Endothelial cell of umbilical vein (primary cell): ENCODE data around the gene ZNF260. TPM values are rescaled to one million over a fixed set of nuclear protein-coding genes. Genes with fewer than 3 reads are reported as not detected.

Experiments used
- BruUV-seq: library from RNA; stranded (reverse); fragments of 400-500 nt; replicated peaks from 2 replicates; lab custom pipeline; 2021; lab: Mats Ljungman, UMichigan
- CTCF ChIA-PET: fragments of 300-600, 350-600 bp; sonication (Branson Sonifier 250); formaldehyde crosslinking; loops from one replicate; lab custom pipeline; 2021; ENCODE audit warnings: antibody characterized with exemption, inconsistent platforms; lab: Charles Lee
- POLR2A ChIA-PET: fragments of 300-600, 350-600 bp; sonication (Branson Sonifier 250); formaldehyde crosslinking; loops from one replicate; lab custom pipeline; 2021; ENCODE audit warnings: antibody characterized with exemption, inconsistent platforms; lab: Charles Lee
- DNase-seq: peaks from one replicate; pipeline ENCODE4 v3.0.0-alpha.2; 2011; ENCODE audit warnings: low read depth, low spot score
- FAIRE-seq: peaks from 2 replicates; lab custom pipeline; 2011; peaks lifted over from hg19 to GRCh38; lab: Jason Lieb, UNC
- H2AFZ ChIP-seq: 2 replicates; pipeline ENCODE4 v1.6.0; 2012; ENCODE audit warnings: low read depth, low read length, control low read depth, inconsistent platforms
- H3K27ac ChIP-seq: 2 replicates; pipeline ENCODE4 v1.5.1; 2011; ENCODE audit warnings: low read depth, mild to moderate bottlenecking, control low read depth, low read length, moderate library complexity; ENCODE audit not compliant: insufficient read depth
- H3K27me3 ChIP-seq, 2 experiments: 2 replicates each; pipeline versions ENCODE4 v1.6.0 to v1.6.1; 2011; ENCODE audit warnings: low read length in 2 of 2, mixed read lengths in 1 of 2; ENCODE audit not compliant: control insufficient read depth in 2 of 2, insufficient read depth in 2 of 2
- H3K36me3 ChIP-seq, 2 experiments: 2 replicates in 1 of 2; 3 replicates in 1 of 2; pipeline ENCODE4 v1.5.1; 2011; ENCODE audit warnings: low read length in 2 of 2, mild to moderate bottlenecking in 1 of 2, moderate library complexity in 1 of 2; ENCODE audit not compliant: control insufficient read depth in 2 of 2, insufficient read depth in 2 of 2; ENCODE audit errors: extremely low read depth in 1 of 2
- H3K4me1 ChIP-seq: 3 replicates; pipeline ENCODE4 v1.5.1; 2011; ENCODE audit warnings: mild to moderate bottlenecking, low read length; ENCODE audit not compliant: control insufficient read depth, insufficient read depth; ENCODE audit errors: extremely low read depth
- H3K4me2 ChIP-seq: 2 replicates; pipeline ENCODE4 v1.6.1; 2011; ENCODE audit warnings: low read length, control low read depth, mixed read lengths; ENCODE audit not compliant: insufficient read depth
- H3K4me3 ChIP-seq, 3 experiments: fragments of 200-600 bp in 1 of 3; sonication (generic), shearing (Covaris generic) in 1 of 3; replicated peaks in 1 of 3; 2 replicates each; pipeline ENCODE4 v1.5.1; 2011 to 2016; ENCODE audit warnings: control low read depth in 3 of 3, low read length in 3 of 3, mild to moderate bottlenecking in 2 of 3, inconsistent platforms in 1 of 3, low read depth in 1 of 3, moderate library complexity in 1 of 3; ENCODE audit not compliant: insufficient read depth in 1 of 3
- H3K79me2 ChIP-seq: 2 replicates; pipeline ENCODE4 v1.6.0; 2012; ENCODE audit warnings: low read length, inconsistent platforms; ENCODE audit not compliant: control insufficient read depth, insufficient read depth
- H3K9ac ChIP-seq: replicated peaks from 2 replicates; pipeline ENCODE3; 2011; ENCODE audit warnings: low read length, control low read depth; ENCODE audit not compliant: insufficient read depth; ENCODE audit errors: extremely low read depth
- H3K9me1 ChIP-seq: replicated peaks from 3 replicates; pipeline ENCODE4 v1.6.0; 2011; ENCODE audit warnings: mild to moderate bottlenecking, low read length; ENCODE audit not compliant: control insufficient read depth, insufficient read depth; ENCODE audit errors: extremely low read depth
- H3K9me3 ChIP-seq: replicated peaks from 2 replicates; pipeline ENCODE4 v1.5.1; 2012; ENCODE audit warnings: low read length, inconsistent platforms; ENCODE audit not compliant: control insufficient read depth, insufficient read depth
- H4K20me1 ChIP-seq: replicated peaks from 2 replicates; pipeline ENCODE3; 2011; ENCODE audit warnings: mild to moderate bottlenecking, low read length; ENCODE audit not compliant: control insufficient read depth, insufficient read depth; ENCODE audit errors: extremely low read depth
- CTCF ChIP-seq, 2 donors: IDR thresholded peaks; 1 replicate in 1 of 2; 2 replicates in 1 of 2; pipeline ENCODE4 v1.5.1; 2011; ENCODE audit warnings: low read length in 2 of 2, mild to moderate bottlenecking in 2 of 2, moderate library complexity in 2 of 2, control low read depth in 1 of 2, inconsistent platforms in 1 of 2, low read depth in 1 of 2; ENCODE audit not compliant: insufficient read depth in 1 of 2; ENCODE audit errors: extremely low read depth in 1 of 2
- EZH2 ChIP-seq: IDR thresholded peaks from 2 replicates; pipeline ENCODE4 v1.6.1; 2012; ENCODE audit warnings: borderline replicate concordance, low read depth, mild to moderate bottlenecking, moderate library complexity, low read length, inconsistent platforms; ENCODE audit not compliant: severe bottlenecking
- FOS ChIP-seq: IDR thresholded peaks from 2 replicates; pipeline ENCODE4 v1.6.1; 2011; ENCODE audit warnings: mild to moderate bottlenecking, low read length, moderate library complexity, borderline replicate concordance; ENCODE audit not compliant: insufficient read depth
- GATA2 ChIP-seq: IDR thresholded peaks from 2 replicates; pipeline ENCODE4 v1.7.0; 2011; ENCODE audit warnings: low read depth, mild to moderate bottlenecking, moderate library complexity, mixed read lengths, low read length; ENCODE audit not compliant: insufficient read length, insufficient read depth
- JUN ChIP-seq: IDR thresholded peaks from 2 replicates; pipeline ENCODE4 v1.6.1; 2011; ENCODE audit warnings: borderline replicate concordance, low read depth; ENCODE audit not compliant: insufficient read length, insufficient read depth
- MAX ChIP-seq: IDR thresholded peaks from 2 replicates; pipeline ENCODE4 v1.6.1; 2011; ENCODE audit not compliant: insufficient read depth, insufficient read length
- MYC ChIP-seq: IDR thresholded peaks from one replicate; pipeline ENCODE4 v1.6.1; 2011; ENCODE audit warnings: mild to moderate bottlenecking, low read depth, low read length
- POLR2A ChIP-seq: IDR thresholded peaks from 2 replicates; pipeline ENCODE4 v1.6.1; 2012; ENCODE audit warnings: low read depth, mild to moderate bottlenecking, control low read depth, low read length
- POLR2AphosphoS5 ChIP-seq: IDR thresholded peaks from 2 replicates; pipeline ENCODE4 v1.6.1; 2012; ENCODE audit warnings: low read depth, mild to moderate bottlenecking, control low read depth, low read length, moderate library complexity; ENCODE audit not compliant: insufficient read depth
- dilution Hi-C: fragments of 300-500 bp; cut with MboI; formaldehyde crosslinking; loops from one replicate; pipeline ENCODE4 v1.15.0; 2019; ENCODE audit warnings: low sequenced_read_pairs; ENCODE audit not compliant: extremely low pct_ligation_motif_present
- intact Hi-C: fragments of 100-400 bp; cut with micrococcal nuclease; formaldehyde crosslinking; loops from one replicate; pipeline ENCODE4 v1.10.0; 2022
- polyA plus RNA-seq, 4 experiments: library from polyadenylated mRNA; depleted of rRNA in 3 of 4; stranded (reverse) in 3 of 4; unstranded in 1 of 4; fragments of >200 nt; gene quantifications; 2 replicates each; pipeline versions ENCODE4 v1.2.1 to v1.2.3, GENCODE V29; 2011 to 2012; ENCODE audit warnings: missing spikeins in 1 of 4
- total RNA-seq: library from RNA; stranded (reverse); gene quantifications from 2 replicates; pipeline ENCODE4 v1.2.3, GENCODE V29; 2021

The ZNF260 gene
- total and polyA plus RNA-seq, 2 donors (not counting 3 experiments of a cell fraction or from before 2014, with no cell fraction given), result 2.7 to 10.5 TPM

- TF ChIP-seq JUN (no peak), MYC (no peak), FOS (no peak), MAX (no peak), CTCF (IDR thresholded peaks at IDR 0.05; ENCODE audit: extremely low read depth in 1 of 2, insufficient read depth in 1 of 2, low read depth in 1 of 2, low read length in 2 of 2) (no peak), POLR2AphosphoS5 (no peak), GATA2 (no peak), EZH2 (no peak), POLR2A (no peak)
- DNase-seq (no peak), FAIRE-seq (no peak)
- H3K9me3 ChIP-seq, result peaks cover 20% of the 10 kb centered on the region
- H3K79me2 ChIP-seq, result no peaks in the 10 kb centered on the region
- ChIA-PET POLR2A (no interaction called here), CTCF (no interaction called here)
- no peak overlapping the region for H3K9ac ChIP-seq
- no peak overlapping the region for H3K4me2 ChIP-seq
- no peak overlapping the region for H3K4me3 ChIP-seq
- H3K4me1 ChIP-seq, result no peaks in the 10 kb centered on the region
- no peaks in the 10 kb centered on the region for H3K27me3 ChIP-seq
- no TSS peak for BruUV-seq
- H3K9me1 ChIP-seq, result no peaks in the 10 kb centered on the region
- dilution Hi-C loops (no loop called here), intact Hi-C loops (no loop called here)
- H2AFZ ChIP-seq, result no peak overlapping the region
- H3K36me3 ChIP-seq, result peaks cover 13 to 14% of the 10 kb centered on the region in 2 experiments
- H3K27ac ChIP-seq, result no peak overlapping the region
- no peaks in the 10 kb centered on the region for H4K20me1 ChIP-seq
Measured at GRCh38 chr19:36514012-36514612, 14.0 kb downstream of the ZNF260 start.
